ENCODE measurements around the gene CERS2. TPM values are rescaled to one million over a fixed set of nuclear protein-coding genes. Genes with fewer than 3 reads are reported as not detected.

The CERS2 gene
- total and polyA plus RNA-seq, 2 of the 13 experiments (the other 11 are each of a cell fraction or from before 2014, with no cell fraction given) = 269 to 298 TPM

DNA sequence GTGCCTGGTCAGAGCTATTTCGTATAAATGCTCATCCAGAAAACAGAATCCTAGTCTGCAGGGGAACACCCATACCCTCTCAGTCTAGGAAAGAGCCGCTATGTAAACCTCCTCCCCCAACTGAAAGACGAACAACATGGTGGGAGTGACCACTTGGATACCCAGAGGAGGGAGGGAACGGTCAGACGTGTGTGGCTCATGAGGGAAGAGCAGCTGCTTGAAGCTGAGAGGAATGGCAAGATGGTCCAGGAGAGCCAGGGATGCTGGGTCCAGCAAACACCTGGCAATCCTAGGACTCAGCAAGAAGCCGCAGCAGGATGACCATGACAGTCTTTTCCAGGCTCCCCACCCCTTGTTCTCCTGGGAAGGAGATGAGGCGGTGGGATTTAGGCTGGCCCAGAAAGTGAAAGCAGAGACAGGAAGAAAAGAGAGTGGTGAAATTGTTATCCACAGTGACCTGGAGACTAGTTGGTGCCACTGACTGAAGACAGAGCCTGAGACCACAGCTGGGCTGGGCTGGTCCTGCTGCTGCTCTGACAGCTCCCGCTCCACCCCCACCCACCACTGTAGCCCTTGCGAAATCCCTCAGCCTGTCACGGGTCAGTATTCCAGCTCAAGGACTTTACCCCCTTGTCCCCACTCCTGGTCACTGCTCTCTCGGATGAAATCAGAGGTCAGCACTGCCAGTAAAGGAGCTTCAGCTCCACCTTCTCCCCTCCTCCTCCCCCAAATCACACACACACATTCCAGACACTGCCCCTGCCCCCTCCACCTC, 3.6 kb downstream of the CERS2 start (continued):
- TF ChIP-seq GABPA (IDR thresholded peaks at IDR 0.05; ENCODE audit: low read depth, low read length) = no peak
- peak; percentile 50 for TF ChIP-seq GABPA (CRISPR knock-in tag; IDR thresholded peaks at IDR 0.05; ENCODE audit: low read depth)
- TF ChIP-seq HIVEP1 (CRISPR knock-in tag; IDR thresholded peaks at IDR 0.05) = peak; percentile 70
- TF ChIP-seq, protein P1, sequence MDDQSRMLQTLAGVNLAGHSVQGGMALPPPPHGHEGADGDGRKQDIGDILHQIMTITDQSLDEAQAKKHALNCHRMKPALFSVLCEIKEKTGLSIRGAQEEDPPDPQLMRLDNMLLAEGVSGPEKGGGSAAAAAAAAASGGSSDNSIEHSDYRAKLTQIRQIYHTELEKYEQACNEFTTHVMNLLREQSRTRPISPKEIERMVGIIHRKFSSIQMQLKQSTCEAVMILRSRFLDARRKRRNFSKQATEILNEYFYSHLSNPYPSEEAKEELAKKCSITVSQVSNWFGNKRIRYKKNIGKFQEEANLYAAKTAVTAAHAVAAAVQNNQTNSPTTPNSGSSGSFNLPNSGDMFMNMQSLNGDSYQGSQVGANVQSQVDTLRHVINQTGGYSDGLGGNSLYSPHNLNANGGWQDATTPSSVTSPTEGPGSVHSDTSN (CRISPR knock-in tag; IDR thresholded peaks at IDR 0.05; ENCODE audit: borderline replicate concordance) = no peak
- no peak for TF ChIP-seq KLF13 (CRISPR knock-in tag; IDR thresholded peaks at IDR 0.05)
- TF ChIP-seq MED13 (CRISPR knock-in tag; IDR thresholded peaks at IDR 0.05) = peak; percentile 71; the same call in 1 of the 2 replicates
- TF ChIP-seq, protein P2, sequence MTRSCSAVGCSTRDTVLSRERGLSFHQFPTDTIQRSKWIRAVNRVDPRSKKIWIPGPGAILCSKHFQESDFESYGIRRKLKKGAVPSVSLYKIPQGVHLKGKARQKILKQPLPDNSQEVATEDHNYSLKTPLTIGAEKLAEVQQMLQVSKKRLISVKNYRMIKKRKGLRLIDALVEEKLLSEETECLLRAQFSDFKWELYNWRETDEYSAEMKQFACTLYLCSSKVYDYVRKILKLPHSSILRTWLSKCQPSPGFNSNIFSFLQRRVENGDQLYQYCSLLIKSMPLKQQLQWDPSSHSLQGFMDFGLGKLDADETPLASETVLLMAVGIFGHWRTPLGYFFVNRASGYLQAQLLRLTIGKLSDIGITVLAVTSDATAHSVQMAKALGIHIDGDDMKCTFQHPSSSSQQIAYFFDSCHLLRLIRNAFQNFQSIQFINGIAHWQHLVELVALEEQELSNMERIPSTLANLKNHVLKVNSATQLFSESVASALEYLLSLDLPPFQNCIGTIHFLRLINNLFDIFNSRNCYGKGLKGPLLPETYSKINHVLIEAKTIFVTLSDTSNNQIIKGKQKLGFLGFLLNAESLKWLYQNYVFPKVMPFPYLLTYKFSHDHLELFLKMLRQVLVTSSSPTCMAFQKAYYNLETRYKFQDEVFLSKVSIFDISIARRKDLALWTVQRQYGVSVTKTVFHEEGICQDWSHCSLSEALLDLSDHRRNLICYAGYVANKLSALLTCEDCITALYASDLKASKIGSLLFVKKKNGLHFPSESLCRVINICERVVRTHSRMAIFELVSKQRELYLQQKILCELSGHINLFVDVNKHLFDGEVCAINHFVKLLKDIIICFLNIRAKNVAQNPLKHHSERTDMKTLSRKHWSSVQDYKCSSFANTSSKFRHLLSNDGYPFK (CRISPR knock-in tag; IDR thresholded peaks at IDR 0.05; ENCODE audit: borderline replicate concordance) = peak; percentile 68; the same call in 1 of the 2 replicates
- no peak for TF ChIP-seq SYNCRIP (IDR thresholded peaks at IDR 0.05; ENCODE audit: insufficient read depth, low read depth, low read length)
- TF ChIP-seq ZSCAN25 (CRISPR knock-in tag; IDR thresholded peaks at IDR 0.05) = peak; percentile 83
- TF ChIP-seq ADNP (CRISPR knock-in tag; IDR thresholded peaks at IDR 0.05) = no peak
- TF ChIP-seq KMT2A (CRISPR knock-in tag; IDR thresholded peaks at IDR 0.05) = peak; percentile 42
- TF ChIP-seq RFX3 (CRISPR knock-in tag; IDR thresholded peaks at IDR 0.05) = no peak
- 0 out of 2 replicates have a peak, but pooled peaks have one; percentile 30 for TF ChIP-seq ETV6 (CRISPR knock-in tag; conservative IDR thresholded peaks at IDR 0.05)
- TF ChIP-seq HOXA5 (CRISPR knock-in tag; IDR thresholded peaks at IDR 0.05) = peak; percentile 71; the same call in 1 of the 2 replicates
- TF ChIP-seq, protein P3, sequence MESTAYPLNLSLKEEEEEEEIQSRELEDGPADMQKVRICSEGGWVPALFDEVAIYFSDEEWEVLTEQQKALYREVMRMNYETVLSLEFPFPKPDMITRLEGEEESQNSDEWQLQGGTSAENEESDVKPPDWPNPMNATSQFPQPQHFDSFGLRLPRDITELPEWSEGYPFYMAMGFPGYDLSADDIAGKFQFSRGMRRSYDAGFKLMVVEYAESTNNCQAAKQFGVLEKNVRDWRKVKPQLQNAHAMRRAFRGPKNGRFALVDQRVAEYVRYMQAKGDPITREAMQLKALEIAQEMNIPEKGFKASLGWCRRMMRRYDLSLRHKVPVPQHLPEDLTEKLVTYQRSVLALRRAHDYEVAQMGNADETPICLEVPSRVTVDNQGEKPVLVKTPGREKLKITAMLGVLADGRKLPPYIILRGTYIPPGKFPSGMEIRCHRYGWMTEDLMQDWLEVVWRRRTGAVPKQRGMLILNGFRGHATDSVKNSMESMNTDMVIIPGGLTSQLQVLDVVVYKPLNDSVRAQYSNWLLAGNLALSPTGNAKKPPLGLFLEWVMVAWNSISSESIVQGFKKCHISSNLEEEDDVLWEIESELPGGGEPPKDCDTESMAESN (CRISPR knock-in tag; conservative IDR thresholded peaks at IDR 0.05) = peak; percentile 62; the same call in 1 of the 2 replicates
- TF ChIP-seq ZNF891 (CRISPR knock-in tag; IDR thresholded peaks at IDR 0.05) = no peak
- peak; percentile 62; the same call in 1 of the 2 replicates for TF ChIP-seq MTA1 (CRISPR knock-in tag; IDR thresholded peaks at IDR 0.05; ENCODE audit: borderline replicate concordance)
- TF ChIP-seq SMAD1 (CRISPR knock-in tag; IDR thresholded peaks at IDR 0.05; ENCODE audit: borderline replicate concordance, low read depth) = 0 out of 2 replicates have a peak, but pooled peaks have one; percentile 22
- TF ChIP-seq TP53 (CRISPR knock-in tag; conservative IDR thresholded peaks at IDR 0.05) = no peak
- TF ChIP-seq MBD4 (IDR thresholded peaks at IDR 0.05; ENCODE audit: borderline replicate concordance, low read length) = no peak
- TF ChIP-seq, protein P4, sequence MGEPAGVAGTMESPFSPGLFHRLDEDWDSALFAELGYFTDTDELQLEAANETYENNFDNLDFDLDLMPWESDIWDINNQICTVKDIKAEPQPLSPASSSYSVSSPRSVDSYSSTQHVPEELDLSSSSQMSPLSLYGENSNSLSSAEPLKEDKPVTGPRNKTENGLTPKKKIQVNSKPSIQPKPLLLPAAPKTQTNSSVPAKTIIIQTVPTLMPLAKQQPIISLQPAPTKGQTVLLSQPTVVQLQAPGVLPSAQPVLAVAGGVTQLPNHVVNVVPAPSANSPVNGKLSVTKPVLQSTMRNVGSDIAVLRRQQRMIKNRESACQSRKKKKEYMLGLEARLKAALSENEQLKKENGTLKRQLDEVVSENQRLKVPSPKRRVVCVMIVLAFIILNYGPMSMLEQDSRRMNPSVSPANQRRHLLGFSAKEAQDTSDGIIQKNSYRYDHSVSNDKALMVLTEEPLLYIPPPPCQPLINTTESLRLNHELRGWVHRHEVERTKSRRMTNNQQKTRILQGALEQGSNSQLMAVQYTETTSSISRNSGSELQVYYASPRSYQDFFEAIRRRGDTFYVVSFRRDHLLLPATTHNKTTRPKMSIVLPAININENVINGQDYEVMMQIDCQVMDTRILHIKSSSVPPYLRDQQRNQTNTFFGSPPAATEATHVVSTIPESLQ (CRISPR knock-in tag; conservative IDR thresholded peaks at IDR 0.05) = no peak
- no peak for TF ChIP-seq GTF2F1 (IDR thresholded peaks at IDR 0.05; ENCODE audit: low read length)
